B cell (primary cell): ENCODE results near the gene UBXN7. TPM values are rescaled to one million over a fixed set of nuclear protein-coding genes. Genes with fewer than 3 reads are reported as not detected.
"Not testable (repeated sequence)": the region's sequence is repeated elsewhere in the genome, so short reads cannot be mapped to it uniquely, and the experiment has no call there.

Experiments used
- ATAC-seq: fragments of 200-7000 bp; cut with Tn5 transposase; one replicate; pipeline ENCODE4 v1.10.0; 2021; ENCODE audit warnings: low read depth, mild to moderate bottlenecking, moderate number of reproducible peaks, moderate library complexity
- CTCF ChIA-PET: fragments of 350-600 bp; sonication (Branson Sonifier 250); formaldehyde crosslinking; loops from one replicate; lab custom pipeline; 2021; ENCODE audit warnings: antibody characterized with exemption, inconsistent platforms; lab: Charles Lee
- POLR2A ChIA-PET: fragments of 350-600 bp; sonication (Branson Sonifier 250); formaldehyde crosslinking; loops from one replicate; lab custom pipeline; 2021; ENCODE audit warnings: antibody characterized with exemption; lab: Charles Lee
- DNase-seq: peaks from one replicate; pipeline ENCODE4 v3.0.0; 2013
- H2AFZ ChIP-seq: 2 replicates; pipeline ENCODE4 v1.6.1; 2012; ENCODE audit warnings: mild to moderate bottlenecking, low read depth, low read length; ENCODE audit not compliant: insufficient read depth, poor library complexity, severe bottlenecking
- H3K27ac ChIP-seq, 2 donors: 1 replicate in 1 of 2; 2 replicates in 1 of 2; pipeline ENCODE4 v1.5.1; 2012 to 2013; ENCODE audit warnings: low read length in 2 of 2, mild to moderate bottlenecking in 2 of 2, moderate library complexity in 1 of 2
- H3K27me3 ChIP-seq, 4 experiments: fragments of 200-600 bp in 1 of 4; sonication (generic) in 1 of 4; replicated peaks in 1 of 4; 1 replicate in 2 of 4; 2 replicates in 2 of 4; pipeline versions ENCODE4 v1.6.1 to v1.7.0; 2013 to 2016; ENCODE audit warnings: low read length in 3 of 4, mild to moderate bottlenecking in 2 of 4, mixed read lengths in 1 of 4, moderate library complexity in 1 of 4; ENCODE audit not compliant: insufficient read depth in 4 of 4, control insufficient read depth in 3 of 4; ENCODE audit errors: control extremely low read depth in 1 of 4
- H3K36me3 ChIP-seq, 2 experiments: replicated peaks in 1 of 2; 1 replicate in 1 of 2; 2 replicates in 1 of 2; pipeline versions ENCODE4 v1.6.1 to v1.7.1; 2013; ENCODE audit warnings: low read length in 1 of 2; ENCODE audit not compliant: insufficient read depth in 2 of 2, control insufficient read depth in 1 of 2; ENCODE audit errors: control extremely low read depth in 1 of 2, extremely low read depth in 1 of 2
- H3K4me1 ChIP-seq, 2 donors: fragments of 200-600 bp in 1 of 2; sonication (generic) in 1 of 2; 1 replicate in 1 of 2; 2 replicates in 1 of 2; pipeline versions ENCODE4 v1.5.1 to v1.6.1; 2013 to 2017; ENCODE audit warnings: low read length in 2 of 2; ENCODE audit not compliant: control insufficient read depth in 2 of 2, insufficient read depth in 2 of 2
- H3K4me2 ChIP-seq: replicated peaks from 2 replicates; pipeline ENCODE3; 2012; ENCODE audit warnings: mild to moderate bottlenecking, low read depth, low read length; ENCODE audit not compliant: poor library complexity, severe bottlenecking
- H3K4me3 ChIP-seq, 5 experiments: fragments of 200-600 bp in 1 of 5; sonication (generic) in 1 of 5; 1 replicate in 3 of 5; 2 replicates in 2 of 5; pipeline versions ENCODE4 v1.5.1 to v1.7.0; 2011 to 2016; ENCODE audit warnings: low read length in 4 of 5, mild to moderate bottlenecking in 4 of 5, low read depth in 2 of 5, control low read depth in 1 of 5, moderate library complexity in 1 of 5; ENCODE audit not compliant: insufficient read depth in 1 of 5; ENCODE audit errors: control extremely low read depth in 1 of 5, extremely low read depth in 1 of 5
- H3K79me2 ChIP-seq: fragments of 200-600 bp; sonication (generic); one replicate; pipeline ENCODE4 v1.6.0; 2016; ENCODE audit warnings: low read length; ENCODE audit not compliant: control insufficient read depth, insufficient read depth
- H3K9ac ChIP-seq: fragments of 200-600 bp; sonication (generic); 2 replicates; pipeline ENCODE4 v1.6.1; 2017; ENCODE audit warnings: mild to moderate bottlenecking, low read length, moderate library complexity
- H3K9me3 ChIP-seq, 3 donors: one replicate each; pipeline versions ENCODE4 v1.6.1 to v1.7.1; 2013; ENCODE audit warnings: low read length in 2 of 3; ENCODE audit not compliant: control insufficient read depth in 2 of 3, insufficient read depth in 1 of 3; ENCODE audit errors: control extremely low read depth in 1 of 3
- H4K20me1 ChIP-seq: 2 replicates; pipeline ENCODE4 v1.6.0; 2012; ENCODE audit warnings: mild to moderate bottlenecking, low read length; ENCODE audit not compliant: insufficient read depth, control insufficient read depth, poor library complexity, severe bottlenecking
- H3K27ac Mint-ChIP-seq: one replicate; pipeline ENCODE4 v1.8.0; 2021; ENCODE audit warnings: mixed read lengths
- H3K27me3 Mint-ChIP-seq: one replicate; pipeline ENCODE4 v1.8.0; 2021; ENCODE audit warnings: mixed read lengths
- H3K4me1 Mint-ChIP-seq: one replicate; pipeline ENCODE4 v1.8.0; 2021; ENCODE audit warnings: mixed read lengths
- H3K4me3 Mint-ChIP-seq: one replicate; pipeline ENCODE4 v1.8.0; 2021; ENCODE audit warnings: mixed read lengths
- H3K9me3 Mint-ChIP-seq: one replicate; pipeline ENCODE4 v1.8.0; 2022; ENCODE audit warnings: mixed read lengths; ENCODE audit not compliant: insufficient read depth
- CTCF ChIP-seq: fragments of 200-600 bp; IDR thresholded peaks from one replicate; pipeline ENCODE4 v1.8.0; 2022; ENCODE audit warnings: antibody characterized with exemption, mild to moderate bottlenecking
- WGBS: methylation state at CpG from one replicate; pipeline ENCODE4 v1.1.5; 2013; ENCODE audit warnings: missing lambda C conversion rate; ENCODE audit not compliant: insufficient coverage; 5-methylcytosine and 5-hydroxymethylcytosine counted together
- intact Hi-C: fragments of 100-400 bp; cut with micrococcal nuclease; formaldehyde crosslinking; loops from one replicate; pipeline ENCODE4 v1.10.0; 2022
- polyA plus RNA-seq: library from polyadenylated mRNA; depleted of rRNA; stranded (reverse); fragments of >200 nt; gene quantifications from 2 replicates; pipeline ENCODE4 v1.2.3, GENCODE V29; 2012
- total RNA-seq, 2 donors: library from RNA; stranded (reverse); fragments of 120-200 nt in 1 of 2; gene quantifications; 1 replicate in 1 of 2; 2 replicates in 1 of 2; pipeline versions ENCODE4 v1.2.3 to v1.2.4, GENCODE V29; 2013 to 2022

Gene UBXN7
- total and polyA plus RNA-seq, 2 donors (not counting 1 experiment from before 2014, with no cell fraction given) = 7.4 to 107 TPM

GRCh38 chr3:196423044-196423781 lies 9.0 kb downstream of the UBXN7 start:
- no peak overlapping the region for H3K4me3 ChIP-seq
- H3K27me3 ChIP-seq = no peaks in the 10 kb centered on the region
- H3K27ac ChIP-seq = no peak overlapping the region
- intact Hi-C loops = no loop called here
- H3K9ac ChIP-seq = no peak overlapping the region
- no peak overlapping the region for H3K4me2 ChIP-seq
- H3K79me2 ChIP-seq = peaks cover 100% of the 10 kb centered on the region
- peaks cover 0 to 5% of the 10 kb centered on the region in 2 donors for H3K4me1 ChIP-seq
- ChIA-PET POLR2A (no interaction called here), CTCF (no interaction called here)
- no peak for TF ChIP-seq CTCF
- H3K9me3 ChIP-seq = no peaks in the 10 kb centered on the region
- 92% methylated on average over 10 of the region's 10 CpGs for WGBS
- no peak for ATAC-seq
- no peaks in the 10 kb centered on the region for H3K27me3 Mint-ChIP-seq
- H3K4me1 Mint-ChIP-seq = peaks cover 51% of the 10 kb centered on the region
- DNase-seq = no peak
- no peak overlapping the region for H3K27ac Mint-ChIP-seq
- peaks cover 0 to 23% of the 10 kb centered on the region in 2 experiments for H3K36me3 ChIP-seq
- H3K4me3 Mint-ChIP-seq = no peak overlapping the region
- H3K9me3 Mint-ChIP-seq = no peaks in the 10 kb centered on the region
- peaks cover 92% of the 10 kb centered on the region for H4K20me1 ChIP-seq
- H2AFZ ChIP-seq = no peak overlapping the region

GRCh38 chr3:196421668-196422067 lies 10.6 kb downstream of the UBXN7 start:
- H3K4me3 Mint-ChIP-seq, H3K27me3 ChIP-seq, ATAC-seq, H3K27me3 Mint-ChIP-seq, H3K4me3 ChIP-seq, intact Hi-C loops, H3K9me3 ChIP-seq, H3K4me1 ChIP-seq, H3K27ac ChIP-seq, H3K9ac ChIP-seq, H2AFZ ChIP-seq, H3K27ac Mint-ChIP-seq, H3K4me2 ChIP-seq, POLR2A ChIA-PET, H3K9me3 Mint-ChIP-seq, DNase-seq, CTCF ChIA-PET: not testable (repeated sequence)
- Histone ChIP-seq H3K36me3 (peaks cover 0 to 12% of the 10 kb centered on the region in 2 experiments), H3K79me2 (peaks cover 100% of the 10 kb centered on the region), H4K20me1 (peaks cover 92% of the 10 kb centered on the region)
- peaks cover 57% of the 10 kb centered on the region for H3K4me1 Mint-ChIP-seq
- WGBS = 83% methylated on average over 2 of the region's 5 CpGs
